ENCODE results near the gene CAMTA1. TPM values are rescaled to one million over a fixed set of nuclear protein-coding genes. Genes with fewer than 3 reads are reported as not detected.

Gene CAMTA1
- total and polyA plus RNA-seq, 4 donors: 18.0 to 93.5 (median 35.8) TPM

- H3K27ac ChIP-seq (ENCODE audit: low read depth in 1 of 2, low read length in 2 of 2): no peak overlapping the region
- 87% methylated on average over 9 of the region's 9 CpGs for WGBS
- no peaks in the 10 kb centered on the region for H3K27me3 ChIP-seq (ENCODE audit: control insufficient read depth in 4 of 4, insufficient read depth in 4 of 4, low read length in 3 of 4)
- H3K36me3 ChIP-seq (ENCODE audit: control insufficient read depth in 4 of 4, insufficient read depth in 3 of 4, low read depth in 1 of 4, low read length in 3 of 4): no peaks in the 10 kb centered on the region
- H3K4me3 ChIP-seq (ENCODE audit: low read depth in 1 of 3, low read length in 3 of 3): no peak overlapping the region
- H3K4me1 ChIP-seq (ENCODE audit: control insufficient read depth in 4 of 4, insufficient read depth in 4 of 4, low read length in 3 of 4): no peaks in the 10 kb centered on the region
- DNase-seq (ENCODE audit: low spot score): no peak
- no peaks in the 10 kb centered on the region for H3K9me3 ChIP-seq (ENCODE audit: control insufficient read depth in 4 of 4, low read length in 3 of 4)
- TF ChIP-seq FOXA2 (IDR thresholded peaks at IDR 0.05) (no peak), TAF1 (conservative IDR thresholded peaks at IDR 0.05) (no peak), YY1 (IDR thresholded peaks at IDR 0.05) (no peak), HNF4G (IDR thresholded peaks at IDR 0.05) (no peak), EGR1 (IDR thresholded peaks at IDR 0.05; ENCODE audit: low read depth in 2 of 2) (no peak), MAX (IDR thresholded peaks at IDR 0.05) (no peak), CTCF (IDR thresholded peaks at IDR 0.05; ENCODE audit: low read depth, low read length, missing input control) (no peak), GABPA (IDR thresholded peaks at IDR 0.05 in 1 of 2, conservative IDR thresholded peaks at IDR 0.05 in 1 of 2) (no peak), REST (IDR thresholded peaks at IDR 0.05) (no peak), SP1 (IDR thresholded peaks at IDR 0.05) (no peak)
- no peak overlapping the region for H3K9ac ChIP-seq (ENCODE audit: low read depth in 1 of 2, low read length in 2 of 2)
Observed at GRCh38 chr1:7422966-7423365, 637.7 kb downstream of the CAMTA1 start.

GRCh38 chr1:7424352-7424890 is 639.2 kb downstream of the CAMTA1 start:
- H3K9me3 ChIP-seq (ENCODE audit: control insufficient read depth in 4 of 4, low read length in 3 of 4): no peaks in the 10 kb centered on the region
- DNase-seq (ENCODE audit: low spot score): no peak
- TF ChIP-seq GABPA (IDR thresholded peaks at IDR 0.05 in 1 of 2, conservative IDR thresholded peaks at IDR 0.05 in 1 of 2) (no peak), JUND (IDR thresholded peaks at IDR 0.05) (no peak), FOXA2 (IDR thresholded peaks at IDR 0.05) (no peak), RXRA (IDR thresholded peaks at IDR 0.05) (no peak)
- H3K27ac ChIP-seq (ENCODE audit: low read depth in 1 of 2, low read length in 2 of 2): no peak overlapping the region
- H3K27me3 ChIP-seq (ENCODE audit: control insufficient read depth in 4 of 4, insufficient read depth in 4 of 4, low read length in 3 of 4): no peaks in the 10 kb centered on the region
- 85% methylated on average over 9 of the region's 9 CpGs for WGBS
- no peak overlapping the region for H3K4me3 ChIP-seq (ENCODE audit: low read depth in 1 of 3, low read length in 3 of 3)
- H3K36me3 ChIP-seq (ENCODE audit: control insufficient read depth in 4 of 4, insufficient read depth in 3 of 4, low read depth in 1 of 4, low read length in 3 of 4): no peaks in the 10 kb centered on the region
- no peak overlapping the region for H3K9ac ChIP-seq (ENCODE audit: low read depth in 1 of 2, low read length in 2 of 2)
- no peaks in the 10 kb centered on the region for H3K4me1 ChIP-seq (ENCODE audit: control insufficient read depth in 4 of 4, insufficient read depth in 4 of 4, low read length in 3 of 4)

GRCh38 chr1:7425229-7425628 is 640.0 kb downstream of the CAMTA1 start:
- DNase-seq (ENCODE audit: low spot score): no peak
- Histone ChIP-seq H3K9me3 (ENCODE audit: control insufficient read depth in 4 of 4, low read length in 3 of 4) (no peaks in the 10 kb centered on the region), H3K9ac (ENCODE audit: low read depth in 1 of 2, low read length in 2 of 2) (no peak overlapping the region), H3K27ac (ENCODE audit: low read depth in 1 of 2, low read length in 2 of 2) (no peak overlapping the region), H3K27me3 (ENCODE audit: control insufficient read depth in 4 of 4, insufficient read depth in 4 of 4, low read length in 3 of 4) (no peaks in the 10 kb centered on the region), H3K36me3 (ENCODE audit: control insufficient read depth in 4 of 4, insufficient read depth in 3 of 4, low read depth in 1 of 4, low read length in 3 of 4) (no peaks in the 10 kb centered on the region), H3K4me1 (ENCODE audit: control insufficient read depth in 4 of 4, insufficient read depth in 4 of 4, low read length in 3 of 4) (no peaks in the 10 kb centered on the region), H3K4me3 (ENCODE audit: low read depth in 1 of 3, low read length in 3 of 3) (no peak overlapping the region)
- WGBS: 96% methylated on average over 6 of the region's 6 CpGs
- TF ChIP-seq ATF3 (IDR thresholded peaks at IDR 0.05): no peak
- no peak for TF ChIP-seq RXRA (IDR thresholded peaks at IDR 0.05)
- no peak for TF ChIP-seq FOXA2 (IDR thresholded peaks at IDR 0.05)
- no peak for TF ChIP-seq FOXA1 (IDR thresholded peaks at IDR 0.05)
- TF ChIP-seq CTCF (IDR thresholded peaks at IDR 0.05; ENCODE audit: low read depth, low read length, missing input control): no peak
- no peak for TF ChIP-seq EGR1 (IDR thresholded peaks at IDR 0.05; ENCODE audit: low read depth in 2 of 2)
- no peak for TF ChIP-seq YY1 (IDR thresholded peaks at IDR 0.05)
- TF ChIP-seq HNF4A (conservative IDR thresholded peaks at IDR 0.05): no peak
- TF ChIP-seq TAF1 (conservative IDR thresholded peaks at IDR 0.05): no peak
- TF ChIP-seq HNF4G (IDR thresholded peaks at IDR 0.05): no peak
- no peak for TF ChIP-seq ZBTB33 (IDR thresholded peaks at IDR 0.05)

Data from liver (tissue), 9 donors.